Retinal pigment epithelial cell (primary cell): ENCODE results near the gene AP1G2.

Experiments used
- DNase-seq: peaks from one replicate; pipeline ENCODE4 v3.0.0-alpha.2; 2010; ENCODE audit warnings: low read depth
- H3K4me3 ChIP-seq: 2 replicates; pipeline ENCODE4 v1.5.1; 2011; ENCODE audit warnings: mild to moderate bottlenecking, low read length, control low read depth, moderate library complexity
- CTCF ChIP-seq: conservative IDR thresholded peaks from 2 replicates; pipeline ENCODE4 v1.5.1; 2011; ENCODE audit warnings: low read depth, low read length, control low read depth, inconsistent platforms

AP1G2 gene

GRCh38 chr14:23555533-23555881, 12.1 kb downstream of the AP1G2 start:
- peak overlapping the region; percentile 89 for H3K4me3 ChIP-seq

GRCh38 chr14:23551266-23552028, 16.1 kb downstream of the AP1G2 start, which contains the start of gene ZFHX2:
Gene ZFHX2, minus strand, starts transcription at chr14:23551765. Its CDS starts 16,440 bp downstream, at chr14:23535325.
- no peak for DNase-seq
- no peak for TF ChIP-seq CTCF
- H3K4me3 ChIP-seq: peak within 1 kb of the TSS; percentile 86

More at GRCh38 chr14:23555533-23555881, 12.1 kb downstream of the AP1G2 start:
- no peak for DNase-seq
- TF ChIP-seq CTCF: no peak

GRCh38 chr14:23550812-23551265, 16.8 kb downstream of the AP1G2 start:
- no peak for TF ChIP-seq CTCF
- H3K4me3 ChIP-seq: peak overlapping the region; percentile 86
- no peak for DNase-seq

GRCh38 chr14:23550131-23550811, 17.3 kb downstream of the AP1G2 start:
- TF ChIP-seq CTCF: no peak
- no peak for DNase-seq
- peak overlapping the region; percentile 86 for H3K4me3 ChIP-seq

- no peak overlapping the region for H3K4me3 ChIP-seq
- no peak for TF ChIP-seq CTCF
- no peak for DNase-seq
These were observed 19.0 kb downstream of the AP1G2 start for GRCh38 chr14:23548351-23549318.

- no peak for DNase-seq
- H3K4me3 ChIP-seq: no peak overlapping the region
- TF ChIP-seq CTCF: no peak
These were observed 19.7 kb downstream of the AP1G2 start for GRCh38 chr14:23547924-23548323.
